GM13977 (cell line): ENCODE measurements around the gene PPP1R3G.

Source experiments
- DNase-seq: peaks from one replicate; pipeline ENCODE4 v3.0.0; 2012; ENCODE audit warnings: low spot score
- in situ Hi-C: fragments of 300-500 bp; cut with MboI; formaldehyde crosslinking; loops from one replicate; pipeline ENCODE4 v1.12.0; 2022; ENCODE audit warnings: low sequenced_read_pairs, low pct_unique_long_range_greater_than_20kb, mixed read lengths, inconsistent platforms; ENCODE audit not compliant: unreplicated experiment
- TF ChIP-seq, protein P1 (sequence below): IDR thresholded peaks from 2 replicates; pipeline ENCODE4 v1.5.1; 2012; ENCODE audit warnings: mild to moderate bottlenecking, control low read depth; ENCODE audit not compliant: insufficient read depth; ENCODE audit errors: extremely low read depth, missing control alignments

PPP1R3G gene

DNA sequence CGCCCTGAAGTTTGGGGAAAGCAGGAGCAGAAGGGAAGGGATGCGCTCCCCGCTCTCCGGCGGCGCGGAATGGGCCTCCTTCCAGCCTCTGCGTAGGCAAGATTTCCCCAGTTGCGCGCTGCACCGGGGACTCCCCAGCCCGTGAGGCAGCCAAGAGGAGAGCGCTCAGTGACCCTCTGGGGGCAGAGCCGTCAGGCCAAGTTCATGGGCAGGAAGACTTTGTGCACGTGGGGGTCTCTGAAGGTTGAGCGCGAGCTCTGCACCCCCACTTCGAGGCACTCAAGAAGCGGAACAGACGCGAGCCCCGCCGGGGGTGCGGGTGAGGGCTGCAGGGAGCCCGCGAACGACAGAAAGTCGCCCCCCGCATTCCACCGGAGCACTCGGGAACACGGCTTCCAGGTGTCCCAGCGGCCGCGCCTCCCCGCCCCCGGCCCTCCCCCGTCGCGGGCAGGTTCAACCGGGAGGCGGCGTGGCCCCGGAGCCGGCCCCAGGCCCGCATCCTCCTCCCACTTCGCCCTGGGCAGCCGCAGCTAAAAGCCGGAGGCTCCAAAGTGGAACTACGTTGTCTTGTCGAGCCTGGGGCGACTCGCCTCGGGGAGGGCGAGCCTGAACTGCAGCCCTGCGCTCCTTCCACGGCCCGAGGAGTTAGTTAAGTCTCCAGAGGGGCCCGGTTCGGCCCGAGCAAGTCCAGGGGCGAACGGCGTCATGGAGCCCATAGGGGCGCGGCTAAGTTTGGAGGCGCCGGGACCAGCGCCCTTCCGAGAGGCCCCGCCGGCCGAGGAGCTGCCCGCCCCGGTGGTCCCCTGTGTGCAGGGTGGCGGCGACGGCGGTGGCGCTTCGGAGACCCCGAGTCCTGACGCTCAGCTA is at the start of gene PPP1R3G:
TSS of gene PPP1R3G (plus strand) at position 561 of the 867 bp plus-strand sequence. CDS start at position 706, 145 bp downstream.
- TF ChIP-seq, protein P1, sequence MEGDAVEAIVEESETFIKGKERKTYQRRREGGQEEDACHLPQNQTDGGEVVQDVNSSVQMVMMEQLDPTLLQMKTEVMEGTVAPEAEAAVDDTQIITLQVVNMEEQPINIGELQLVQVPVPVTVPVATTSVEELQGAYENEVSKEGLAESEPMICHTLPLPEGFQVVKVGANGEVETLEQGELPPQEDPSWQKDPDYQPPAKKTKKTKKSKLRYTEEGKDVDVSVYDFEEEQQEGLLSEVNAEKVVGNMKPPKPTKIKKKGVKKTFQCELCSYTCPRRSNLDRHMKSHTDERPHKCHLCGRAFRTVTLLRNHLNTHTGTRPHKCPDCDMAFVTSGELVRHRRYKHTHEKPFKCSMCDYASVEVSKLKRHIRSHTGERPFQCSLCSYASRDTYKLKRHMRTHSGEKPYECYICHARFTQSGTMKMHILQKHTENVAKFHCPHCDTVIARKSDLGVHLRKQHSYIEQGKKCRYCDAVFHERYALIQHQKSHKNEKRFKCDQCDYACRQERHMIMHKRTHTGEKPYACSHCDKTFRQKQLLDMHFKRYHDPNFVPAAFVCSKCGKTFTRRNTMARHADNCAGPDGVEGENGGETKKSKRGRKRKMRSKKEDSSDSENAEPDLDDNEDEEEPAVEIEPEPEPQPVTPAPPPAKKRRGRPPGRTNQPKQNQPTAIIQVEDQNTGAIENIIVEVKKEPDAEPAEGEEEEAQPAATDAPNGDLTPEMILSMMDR = no peak
- in situ Hi-C loops = no loop called here
- peak; percentile 77 for DNase-seq

DNA sequence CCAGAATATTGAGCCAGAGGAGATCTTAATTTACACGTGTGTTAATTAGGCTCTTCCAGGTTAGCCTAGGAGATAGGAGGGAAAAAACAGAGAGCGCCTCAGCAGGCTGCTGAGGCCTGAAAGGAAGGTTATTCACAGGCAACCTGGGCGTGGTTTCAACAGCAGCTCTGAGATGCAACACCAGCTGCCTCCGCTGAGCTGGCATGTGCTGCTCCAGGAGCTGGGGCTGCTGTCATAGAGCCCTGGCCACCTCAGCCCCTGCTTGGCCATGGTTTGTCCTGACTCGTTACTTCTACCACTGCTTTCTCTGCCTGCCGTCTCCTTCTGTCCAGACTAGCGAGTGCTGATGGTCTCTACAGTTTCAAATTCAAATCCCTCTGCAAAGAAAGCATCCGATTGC is 48.9 kb upstream of the PPP1R3G start:
- TF ChIP-seq, protein P1 = no peak
- no peak for DNase-seq
- in situ Hi-C loops = no loop called here

DNA sequence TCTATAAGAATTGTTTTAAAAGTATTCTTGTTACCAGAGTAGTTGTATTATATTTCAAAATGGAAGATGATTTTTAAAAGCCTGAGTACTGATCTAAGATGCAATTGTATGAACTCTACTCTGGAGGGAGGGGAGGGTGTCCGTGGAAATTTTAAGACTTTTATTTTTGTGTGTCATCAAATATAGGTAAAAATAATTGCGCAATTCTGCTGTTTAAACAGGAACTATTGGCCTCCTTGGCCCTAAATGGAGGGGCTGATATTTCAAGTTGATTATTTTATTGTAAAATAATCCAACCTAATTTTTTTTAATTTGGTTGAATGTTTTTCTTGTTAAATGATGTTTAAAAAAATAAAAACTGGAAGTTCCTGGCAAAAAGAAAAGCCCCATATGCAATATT is 43.2 kb upstream of the PPP1R3G start:
- TF ChIP-seq, protein P1 = no peak
- in situ Hi-C loops = no loop called here

DNA sequence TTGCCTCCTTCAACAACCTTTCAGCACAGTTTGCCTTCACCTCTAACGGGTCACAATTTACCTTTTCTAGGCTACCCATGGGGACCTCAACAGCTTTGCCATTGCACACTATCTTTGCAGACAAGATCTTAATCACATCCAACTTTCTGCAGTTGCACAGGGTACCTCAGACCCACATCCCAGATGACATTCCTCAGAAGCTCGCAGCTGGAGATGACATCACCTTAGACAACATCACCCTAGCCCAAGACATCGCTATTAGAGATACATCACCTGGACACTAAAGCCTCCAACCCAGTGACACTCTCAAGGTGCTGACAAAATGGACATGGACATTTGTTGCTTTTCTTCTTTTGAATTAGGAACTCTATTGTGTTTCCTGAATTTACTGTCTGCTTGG is 42.7 kb upstream of the PPP1R3G start:
- no peak for DNase-seq
- TF ChIP-seq, protein P1 = no peak
- in situ Hi-C loops = no loop called here

More for the DNA sequence above, 43.2 kb upstream of the PPP1R3G start:
- DNase-seq = no peak

DNA sequence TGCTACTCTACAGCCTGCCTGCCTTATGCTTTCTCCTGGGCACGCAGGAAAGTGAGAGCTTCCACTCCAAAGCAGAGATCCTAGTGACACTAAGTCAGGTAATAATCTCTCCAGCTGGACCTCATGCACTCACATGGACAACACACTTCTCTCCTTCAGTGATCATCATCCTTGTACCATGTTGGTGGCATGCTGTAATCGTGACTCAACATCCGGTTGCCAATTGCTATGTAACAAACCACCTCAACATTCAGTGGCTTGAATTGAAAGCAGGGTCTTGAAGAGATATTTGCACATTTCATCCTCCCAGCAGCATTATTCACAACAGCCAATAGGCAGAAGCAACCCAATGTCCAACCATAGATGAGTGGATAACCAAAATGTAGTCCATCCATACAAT is 40.3 kb upstream of the PPP1R3G start:
- TF ChIP-seq, protein P1 = no peak
- in situ Hi-C loops = no loop called here
- DNase-seq = no peak

DNA sequence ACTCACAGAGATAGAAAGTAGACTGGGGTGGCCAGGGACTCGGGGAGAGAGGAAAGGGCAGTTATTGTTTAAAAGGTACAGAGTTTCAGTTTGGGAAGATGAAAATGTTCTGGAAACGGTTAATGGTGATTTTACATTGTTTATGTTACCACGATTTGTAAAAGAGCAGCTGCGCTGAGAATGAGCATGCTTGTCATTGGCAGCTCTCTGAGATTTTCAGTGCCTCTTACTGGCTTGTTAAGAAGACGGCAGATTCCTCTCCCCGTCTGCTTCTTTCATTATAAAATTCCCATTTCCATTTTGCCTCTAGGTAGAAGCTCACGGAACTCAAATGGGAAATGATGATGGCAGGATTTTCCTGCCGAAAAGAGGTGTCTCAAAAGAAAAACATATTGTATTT is 39.7 kb upstream of the PPP1R3G start:
- no peak for DNase-seq
- in situ Hi-C loops = no loop called here
- TF ChIP-seq, protein P1 = no peak

DNA sequence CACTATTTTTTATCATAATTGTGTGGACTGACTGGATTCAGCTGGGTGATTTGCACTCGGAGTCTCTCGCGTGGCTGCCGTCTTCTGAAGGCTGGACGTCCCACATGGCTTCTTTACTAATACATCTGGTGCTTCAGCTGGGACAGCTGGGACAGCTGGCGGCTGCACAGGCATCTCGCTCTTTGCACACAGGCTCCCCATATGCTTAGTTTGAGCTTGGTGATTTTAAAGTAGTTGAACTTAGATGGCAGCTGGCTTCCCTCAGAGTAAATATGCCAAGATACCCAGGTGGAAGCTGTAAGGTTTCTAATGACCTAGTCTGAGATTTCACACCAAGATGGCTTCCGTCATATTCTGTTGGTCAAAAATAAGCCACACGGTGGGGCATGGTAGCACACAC is 38.7 kb upstream of the PPP1R3G start:
- TF ChIP-seq, protein P1 = no peak
- no peak for DNase-seq
- in situ Hi-C loops = no loop called here
